HepG2 (cell line): Measurements from ENCODE around the gene CCDC180. TPM values are rescaled to one million over a fixed set of nuclear protein-coding genes. Genes with fewer than 3 reads are reported as not detected.

Experiments used
- ATAC-seq: fragments of 200-7000 bp; cut with Tn5 transposase; 3 replicates; pipeline ENCODE4 v1.9.1; 2020; ENCODE audit warnings: mild to moderate bottlenecking, moderate library complexity
- BruUV-seq: library from RNA; stranded (reverse); fragments of 400-500 nt; replicated peaks from 2 replicates; lab custom pipeline; 2021; lab: Mats Ljungman, UMichigan
- CTCF ChIA-PET: fragments of 300-600 bp; formaldehyde crosslinking; extraction: SDS; loops from one replicate; lab custom pipeline; 2021; ENCODE audit warnings: low total read pairs, inconsistent platforms, low intra/inter-chr PET ratio; lab: Yijun Ruan, JAX
- POLR2A ChIA-PET: fragments of 350-600 bp; sonication (Branson Sonifier 250); formaldehyde crosslinking; loops from one replicate; lab custom pipeline; 2020; ENCODE audit warnings: antibody characterized with exemption, inconsistent platforms; lab: Yijun Ruan, JAX
- DNase-seq: peaks from one replicate; pipeline ENCODE4 v3.0.0-alpha.2; 2015; ENCODE audit warnings: low spot score
- FAIRE-seq: peaks from 3 replicates; lab custom pipeline; 2011; peaks lifted over from hg19 to GRCh38; lab: Jason Lieb, UNC
- H2AFZ ChIP-seq: one replicate; pipeline ENCODE4 v1.6.1; 2011; ENCODE audit warnings: low read length, inconsistent platforms
- H3K27ac ChIP-seq: fragments of 300-600 bp; 3 replicates; pipeline ENCODE4 v1.8.0; 2011; ENCODE audit warnings: mixed run types, mild to moderate bottlenecking, mixed read lengths, low read length, inconsistent platforms; ENCODE audit not compliant: insufficient read depth; ENCODE audit errors: extremely low read length
- H3K27me3 ChIP-seq, 2 experiments: fragments of 200-600 bp in 1 of 2; 2 replicates in 1 of 2; 3 replicates in 1 of 2; pipeline versions ENCODE4 v1.6.0 to v1.8.0; 2011; ENCODE audit warnings: low read length in 2 of 2, mild to moderate bottlenecking in 2 of 2, moderate library complexity in 2 of 2, inconsistent platforms in 1 of 2; ENCODE audit not compliant: insufficient read depth in 2 of 2, control insufficient read depth in 1 of 2
- H3K36me3 ChIP-seq, 2 experiments: fragments of 200-600 bp in 1 of 2; replicated peaks in 1 of 2; 2 replicates in 1 of 2; 3 replicates in 1 of 2; pipeline versions ENCODE4 v1.5.1 to v1.8.0; 2011; ENCODE audit warnings: low read length in 2 of 2, inconsistent platforms in 1 of 2; ENCODE audit not compliant: insufficient read depth in 2 of 2, control insufficient read depth in 1 of 2
- H3K4me1 ChIP-seq: 2 replicates; pipeline ENCODE4 v1.5.1; 2012; ENCODE audit warnings: low read length, inconsistent platforms; ENCODE audit not compliant: insufficient read depth
- H3K4me2 ChIP-seq: 2 replicates; pipeline ENCODE4 v1.6.0; 2011; ENCODE audit warnings: low read depth, low read length, inconsistent platforms
- H3K4me3 ChIP-seq, 3 experiments: fragments of 200-600 bp in 1 of 3; sonication (generic), shearing (Covaris generic) in 1 of 3; replicated peaks in 1 of 3; 2 replicates each; pipeline ENCODE4 v1.5.1; 2011 to 2016; ENCODE audit warnings: low read length in 3 of 3, inconsistent platforms in 2 of 3, low read depth in 2 of 3, mild to moderate bottlenecking in 2 of 3, control low read depth in 1 of 3, mixed read lengths in 1 of 3; ENCODE audit not compliant: insufficient read depth in 1 of 3
- H3K79me2 ChIP-seq: one replicate; pipeline ENCODE4 v1.6.1; 2011; ENCODE audit warnings: low read length, inconsistent platforms; ENCODE audit not compliant: insufficient read depth
- H3K9ac ChIP-seq: 2 replicates; pipeline ENCODE4 v1.6.0; 2011; ENCODE audit warnings: mild to moderate bottlenecking, low read depth, low read length, inconsistent platforms; ENCODE audit not compliant: insufficient read depth
- H3K9me3 ChIP-seq: 2 replicates; pipeline ENCODE4 v1.5.1; 2012; ENCODE audit warnings: mild to moderate bottlenecking, low read length
- H4K20me1 ChIP-seq: 2 replicates; pipeline ENCODE4 v1.6.0; 2011; ENCODE audit warnings: inconsistent platforms, mild to moderate bottlenecking, low read length, moderate library complexity; ENCODE audit not compliant: insufficient read depth
- CHCHD3 ChIP-seq: sonication (generic); formaldehyde crosslinking; IDR thresholded peaks from 2 replicates; pipeline ENCODE4 v1.8.0; 2022; ENCODE audit warnings: mild to moderate bottlenecking, missing genetic modification reagents, moderate library complexity
- ELF1 ChIP-seq: sonication (generic); formaldehyde crosslinking; IDR thresholded peaks from 2 replicates; pipeline ENCODE4 v1.4.0; 2020; ENCODE audit warnings: missing genetic modification reagents
- ELF3 ChIP-seq: IDR thresholded peaks from 2 replicates; pipeline ENCODE4 v1.6.1; 2016; ENCODE audit warnings: missing genetic modification reagents, missing compliant biosample characterization
- FOXA3 ChIP-seq: IDR thresholded peaks from 2 replicates; pipeline ENCODE4 v1.6.1; 2016; ENCODE audit warnings: missing genetic modification reagents, missing compliant biosample characterization
- GMEB1 ChIP-seq: sonication (generic); formaldehyde crosslinking; IDR thresholded peaks from 2 replicates; pipeline ENCODE4 v1.5.1; 2020; ENCODE audit warnings: missing genetic modification reagents, mild to moderate bottlenecking, borderline replicate concordance
- HNF1B ChIP-seq: sonication (generic); formaldehyde crosslinking; IDR thresholded peaks from 2 replicates; pipeline ENCODE4 v1.5.1; 2020; ENCODE audit warnings: mild to moderate bottlenecking, moderate library complexity, missing genetic modification reagents
- HNF4A ChIP-seq: sonication (generic); formaldehyde crosslinking; IDR thresholded peaks from 2 replicates; pipeline ENCODE4 v1.4.0; 2020; ENCODE audit warnings: missing genetic modification reagents
- MLXIP ChIP-seq: sonication (generic); formaldehyde crosslinking; IDR thresholded peaks from 2 replicates; pipeline ENCODE4 v1.9.0; 2021; ENCODE audit warnings: missing genetic modification reagents, borderline replicate concordance
- SMAD9 ChIP-seq: sonication (generic); formaldehyde crosslinking; IDR thresholded peaks from 2 replicates; pipeline ENCODE4 v1.5.1; 2020; ENCODE audit warnings: mild to moderate bottlenecking, missing genetic modification reagents
- SMARCC2 ChIP-seq: fragments of 450-650 bp; IDR thresholded peaks from 2 replicates; pipeline ENCODE4 v1.6.1; 2017; ENCODE audit warnings: antibody characterized with exemption, mild to moderate bottlenecking
- TOE1 ChIP-seq: sonication (generic); formaldehyde crosslinking; IDR thresholded peaks from 2 replicates; pipeline ENCODE4 v1.4.0; 2020; ENCODE audit warnings: mild to moderate bottlenecking, missing genetic modification reagents
- ZFYVE20 ChIP-seq: sonication (generic); formaldehyde crosslinking; IDR thresholded peaks from 2 replicates; pipeline ENCODE4 v1.8.0; 2023; ENCODE audit warnings: low read depth, mild to moderate bottlenecking, moderate library complexity, missing genetic modification reagents, borderline replicate concordance
- ZNF331 ChIP-seq: sonication (generic); formaldehyde crosslinking; IDR thresholded peaks from 2 replicates; pipeline ENCODE4 v1.4.0; 2020; ENCODE audit warnings: missing genetic modification reagents
- ZNF383 ChIP-seq: sonication (generic); formaldehyde crosslinking; IDR thresholded peaks from 2 replicates; pipeline ENCODE4 v1.4.0; 2020; ENCODE audit warnings: missing genetic modification reagents, mild to moderate bottlenecking, borderline replicate concordance
- ZNF543 ChIP-seq: sonication (generic); formaldehyde crosslinking; IDR thresholded peaks from 2 replicates; pipeline ENCODE4 v1.4.0; 2020; ENCODE audit warnings: mild to moderate bottlenecking, missing genetic modification reagents
- ZNF749 ChIP-seq: sonication (generic); formaldehyde crosslinking; IDR thresholded peaks from 2 replicates; pipeline ENCODE4 v1.8.0; 2022; ENCODE audit warnings: mild to moderate bottlenecking, missing genetic modification reagents, moderate library complexity, borderline replicate concordance
- ZNF761 ChIP-seq: sonication (generic); formaldehyde crosslinking; conservative IDR thresholded peaks from 2 replicates; pipeline ENCODE4 v1.4.0; 2020; ENCODE audit warnings: mild to moderate bottlenecking, missing genetic modification reagents
- ZSCAN25 ChIP-seq: sonication (generic); formaldehyde crosslinking; IDR thresholded peaks from 2 replicates; pipeline ENCODE4 v1.8.0; 2022; ENCODE audit warnings: mild to moderate bottlenecking, missing genetic modification reagents
- WGBS: methylation state at CpG from one replicate; pipeline ENCODE4 v1.1.6; 2017; ENCODE audit warnings: low lambda C conversion rate; 5-methylcytosine and 5-hydroxymethylcytosine counted together
- in situ Hi-C: cut with HindIII; loops from 2 replicates; pipeline ENCODE4 v1.10.0; 2017; ENCODE audit warnings: low pct_unique_long_range_greater_than_20kb; ENCODE audit not compliant: extremely low pct_ligation_motif_present
- intact Hi-C: fragments of 100-400 bp; cut with micrococcal nuclease; formaldehyde crosslinking; loops from one replicate; pipeline ENCODE4 v1.10.0; 2022; ENCODE audit not compliant: unreplicated experiment
- polyA plus RNA-seq, 8 experiments: library from polyadenylated mRNA; depleted of rRNA in 3 of 8; stranded (reverse) in 7 of 8; unstranded in 1 of 8; fragments of >200 nt; fragmentation: Illumina TruSeq in 4 of 8; extraction: Trizol in 4 of 8; gene quantifications; 2 replicates each; pipeline versions ENCODE4 v1.2.1 to v1.2.3, GENCODE V29; 2011 to 2016; ENCODE audit warnings: low read depth in 4 of 8, missing spikeins in 1 of 8, mixed read lengths in 1 of 8; ENCODE audit not compliant: insufficient read depth in 1 of 8
- total RNA-seq, 5 experiments: library from RNA; depleted of rRNA; stranded (reverse); fragments of >200 nt; fragmentation: Illumina TruSeq; extraction: Trizol; gene quantifications; 2 replicates each; pipeline ENCODE4 v1.2.3, GENCODE V29; 2016; ENCODE audit warnings: low read depth in 1 of 5

Gene CCDC180
- total and polyA plus RNA-seq, 2 of the 13 experiments (the other 11 are each of a cell fraction or from before 2014, with no cell fraction given), result 2.2 to 2.5 TPM

- TF ChIP-seq GMEB1 (CRISPR knock-in tag) (0 out of 2 replicates have a peak, but pooled peaks have one; percentile 20), ZNF331 (peak; percentile 42; the same call in 1 of the 2 replicates), ELF3 (CRISPR knock-in tag) (peak; percentile 39; the same call in 1 of the 2 replicates), HNF4A (CRISPR knock-in tag) (peak; percentile 1; the same call in 1 of the 2 replicates)
Observed at GRCh38 chr9:97293207-97293721, 14.2 kb upstream of the CCDC180 start (continued).

- DNase-seq (no peak), FAIRE-seq (no peak), ATAC-seq (peak; percentile 10; the same call in 2 of the 3 replicates)
- Histone ChIP-seq H3K27me3 (no peaks in the 10 kb centered on the region), H3K36me3 (peaks cover 0 to 6% of the 10 kb centered on the region in 2 experiments; a peak in 1 of 5 replicates), H3K9me3 (no peaks in the 10 kb centered on the region), H3K4me1 (peaks cover 33% of the 10 kb centered on the region), H2AFZ (no peak overlapping the region), H3K9ac (peak overlapping the region; percentile 11; the same call in 1 of the 2 replicates), H3K4me2 (peak overlapping the region; percentile 48), H3K27ac (peak overlapping the region; percentile 53), H4K20me1 (no peaks in the 10 kb centered on the region), H3K79me2 (no peaks in the 10 kb centered on the region), H3K4me3 (peak overlapping the region in 1 of 3 experiments; percentile 7; a peak in 1 of 6 replicates)
- ChIA-PET CTCF (no interaction called here), POLR2A (no interaction called here)
- in situ Hi-C loops, result no loop called here
- intact Hi-C loops, result no loop called here
- WGBS, result 81% methylated on average over 6 of the region's 6 CpGs
- BruUV-seq, result no TSS peak
- no peak for TF ChIP-seq ZNF749 (CRISPR knock-in tag)
- no peak for TF ChIP-seq ZNF543
- no peak for TF ChIP-seq SMAD9 (CRISPR knock-in tag)
- no peak for TF ChIP-seq ZNF383 (CRISPR knock-in tag)
- TF ChIP-seq ZSCAN25 (CRISPR knock-in tag), result no peak
- TF ChIP-seq ZNF761, result no peak
- no peak for TF ChIP-seq MLXIP (CRISPR knock-in tag)
- no peak for TF ChIP-seq ZFYVE20 (CRISPR knock-in tag)
- TF ChIP-seq ELF1 (CRISPR knock-in tag), result no peak
- no peak for TF ChIP-seq CHCHD3 (CRISPR knock-in tag)
- TF ChIP-seq FOXA3, result no peak
- no peak for TF ChIP-seq TOE1 (CRISPR knock-in tag)
- TF ChIP-seq SMARCC2, result no peak
- TF ChIP-seq HNF1B (CRISPR knock-in tag), result peak; percentile 6; the same call in 1 of the 2 replicates
Observed at GRCh38 chr9:97293818-97294217, 13.6 kb upstream of the CCDC180 start.
